Spleen (tissue), 11 donors: ENCODE data around the gene TOP3B. TPM values are rescaled to one million over a fixed set of nuclear protein-coding genes. Genes with fewer than 3 reads are reported as not detected.

ENCODE experiments used
- DNase-seq: peaks from one replicate; pipeline ENCODE4 v3.0.0-alpha.2; 2020
- H3K27ac ChIP-seq, 8 donors: fragments of 200-600 bp; sonication (generic) in 7 of 8; 1 replicate in 4 of 8; 2 replicates in 4 of 8; pipeline versions ENCODE4 v1.5.0 to v1.8.0; 2016 to 2021; ENCODE audit warnings: inconsistent platforms in 4 of 8, mild to moderate bottlenecking in 4 of 8, moderate library complexity in 1 of 8
- H3K27me3 ChIP-seq, 7 donors: fragments of 200-600 bp; sonication (generic) in 6 of 7; replicated peaks in 1 of 7; 1 replicate in 4 of 7; 2 replicates in 3 of 7; pipeline versions ENCODE4 v1.5.0 to v1.8.0; 2016 to 2021; ENCODE audit warnings: inconsistent platforms in 3 of 7, mild to moderate bottlenecking in 1 of 7
- H3K36me3 ChIP-seq, 6 donors: fragments of 200-600 bp; sonication (generic) in 5 of 6; 1 replicate in 4 of 6; 2 replicates in 2 of 6; pipeline versions ENCODE4 v1.5.0 to v1.8.0; 2016 to 2021; ENCODE audit warnings: inconsistent platforms in 2 of 6
- H3K4me1 ChIP-seq, 6 donors: fragments of 200-600 bp; sonication (generic) in 5 of 6; 1 replicate in 3 of 6; 2 replicates in 3 of 6; pipeline versions ENCODE4 v1.5.0 to v1.8.0; 2016 to 2021; ENCODE audit warnings: inconsistent platforms in 3 of 6
- H3K4me3 ChIP-seq, 8 donors: fragments of 200-600 bp; sonication (generic) in 7 of 8; 1 replicate in 4 of 8; 2 replicates in 4 of 8; pipeline versions ENCODE4 v1.5.0 to v1.8.0; 2016 to 2021; ENCODE audit warnings: inconsistent platforms in 4 of 8, mild to moderate bottlenecking in 4 of 8, moderate library complexity in 2 of 8
- H3K9me3 ChIP-seq, 8 donors: fragments of 200-600 bp; sonication (generic) in 7 of 8; 1 replicate in 4 of 8; 2 replicates in 4 of 8; pipeline versions ENCODE4 v1.5.0 to v1.8.0; 2016 to 2021; ENCODE audit warnings: inconsistent platforms in 4 of 8
- POLR2A ChIP-seq, 3 donors: fragments of 450-650 bp; IDR thresholded peaks; one replicate each; pipeline ENCODE4 v1.5.1; 2017; ENCODE audit warnings: antibody characterized with exemption in 3 of 3, mild to moderate bottlenecking in 1 of 3
- POLR2AphosphoS5 ChIP-seq, 3 donors: sonication (generic); formaldehyde crosslinking; IDR thresholded peaks; one replicate each; pipeline ENCODE4 v1.5.1; 2017; ENCODE audit warnings: antibody characterized with exemption in 3 of 3
- WGBS, 5 donors: extraction: QIAGEN DNeasy Blood & Tissue Kit in 3 of 5; methylation state at CpG; one replicate each; pipeline versions ENCODE4 v1.1.5 to v1.1.7; 2013 to 2018; 5-methylcytosine and 5-hydroxymethylcytosine counted together
- intact Hi-C: fragments of 100-400 bp; cut with DNase I; formaldehyde crosslinking; loops from one replicate; pipeline ENCODE4 v1.15.0; 2023; ENCODE audit warnings: low total_unique reads
- polyA plus RNA-seq, 3 donors: library from polyadenylated mRNA; stranded (reverse); fragments of 200-250 nt; gene quantifications; one replicate each; pipeline ENCODE4 v1.2.1, GENCODE V29; 2013
- total RNA-seq, 7 donors: library from RNA; depleted of rRNA in 3 of 7; stranded (reverse); fragments of >200 nt in 3 of 7; fragmentation: NEBNext Ultra II Directional in 4 of 7; extraction: Animal tissue kit (Norgen Biotek cat#: 25700) in 4 of 7; gene quantifications; one replicate each; pipeline versions ENCODE4 v1.1.0 to v1.2.1, GENCODE V29; 2016 to 2021
- TF ChIP-seq, protein P1 (sequence below), 11 experiments: fragments of 200-600 bp in 7 of 11; fragments of 450-650 bp in 4 of 11; sonication (generic) in 4 of 11; IDR thresholded peaks in 8 of 11; conservative IDR thresholded peaks in 3 of 11; 1 replicate in 7 of 11; 2 replicates in 4 of 11; pipeline versions ENCODE4 v1.4.0 to v1.8.0; 2016 to 2021; ENCODE audit warnings: antibody characterized with exemption in 11 of 11, inconsistent platforms in 4 of 11, mild to moderate bottlenecking in 1 of 11
- donor health status: healthy with polysubstance abuse.
- donor health status: DM: no; HTN: no; CAD: no; lungs with moderate emphysema.
- donor health status: DM: no; HTN: no; CAD: no.
- donor health status: Bipolar disorder and iron deficiency.
- donor health status: healthy.
- donor health status: DM: no; HTN: no; CAD: no.
- donor health status: DM: yes; HTN: yes; CAD: no.

TOP3B gene
- total and polyA plus RNA-seq, 10 donors, result 12.6 to 66.4 (median 46.7) TPM

DNA sequence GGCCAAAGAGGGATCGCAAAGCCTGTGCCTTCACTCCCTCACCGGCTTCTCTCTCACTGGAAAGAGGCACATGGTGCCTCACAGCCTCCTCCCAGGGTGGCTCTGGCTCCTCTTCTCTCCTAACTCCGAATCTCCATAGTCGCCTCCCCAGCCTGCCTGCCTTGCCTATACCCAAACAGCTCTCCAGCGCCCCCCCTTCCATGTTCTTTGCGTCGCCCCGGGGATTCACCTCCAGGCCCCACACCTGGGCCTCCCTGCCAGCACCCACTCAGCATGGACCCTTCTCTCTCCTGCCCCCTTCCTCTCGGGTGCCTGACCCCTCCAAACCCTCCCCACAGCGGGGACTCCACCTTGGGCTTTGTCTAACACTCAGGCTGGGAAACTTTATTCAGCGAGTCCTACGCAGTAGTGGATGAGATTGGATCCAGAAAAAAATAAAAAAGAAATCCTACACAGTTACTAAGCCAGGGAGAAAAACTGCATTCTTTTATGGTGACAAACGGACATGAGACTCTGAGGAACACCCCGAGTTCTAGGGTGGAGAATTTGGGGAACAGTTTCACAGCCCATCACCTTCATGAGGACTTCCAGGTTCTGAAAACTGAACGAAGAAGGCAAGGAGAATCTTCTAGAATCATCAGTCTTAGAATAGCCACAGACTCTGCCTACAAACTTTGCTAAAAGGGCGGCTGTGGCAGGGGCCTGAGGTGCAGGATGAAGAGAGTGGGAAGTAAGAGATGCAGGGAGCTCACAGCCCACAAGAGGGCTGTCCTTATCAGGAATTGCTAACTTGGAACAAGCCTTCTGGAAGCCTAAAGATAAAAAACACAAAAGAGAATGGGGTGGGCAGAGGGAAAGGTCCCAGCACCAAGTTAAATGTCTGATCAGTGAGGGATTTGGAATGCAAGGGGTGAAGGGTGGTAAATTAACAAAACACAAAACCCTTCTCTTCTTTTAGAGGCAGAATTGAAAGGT, 35.3 kb downstream of the TOP3B start:
- Histone ChIP-seq H3K9me3 (no peaks in the 10 kb centered on the region), H3K4me3 (no peak overlapping the region), H3K27me3 (no peaks in the 10 kb centered on the region), H3K4me1 (peaks cover 25 to 100% (median 88%) of the 10 kb centered on the region in 6 donors), H3K36me3 (peaks cover 0 to 37% (median 24%) of the 10 kb centered on the region in 6 donors), H3K27ac (peak overlapping the region in 6 of 8 donors; percentile 7 to 95 (median 93))
- no peak for TF ChIP-seq POLR2AphosphoS5 (IDR thresholded peaks at IDR 0.05)
- TF ChIP-seq, protein P1, sequence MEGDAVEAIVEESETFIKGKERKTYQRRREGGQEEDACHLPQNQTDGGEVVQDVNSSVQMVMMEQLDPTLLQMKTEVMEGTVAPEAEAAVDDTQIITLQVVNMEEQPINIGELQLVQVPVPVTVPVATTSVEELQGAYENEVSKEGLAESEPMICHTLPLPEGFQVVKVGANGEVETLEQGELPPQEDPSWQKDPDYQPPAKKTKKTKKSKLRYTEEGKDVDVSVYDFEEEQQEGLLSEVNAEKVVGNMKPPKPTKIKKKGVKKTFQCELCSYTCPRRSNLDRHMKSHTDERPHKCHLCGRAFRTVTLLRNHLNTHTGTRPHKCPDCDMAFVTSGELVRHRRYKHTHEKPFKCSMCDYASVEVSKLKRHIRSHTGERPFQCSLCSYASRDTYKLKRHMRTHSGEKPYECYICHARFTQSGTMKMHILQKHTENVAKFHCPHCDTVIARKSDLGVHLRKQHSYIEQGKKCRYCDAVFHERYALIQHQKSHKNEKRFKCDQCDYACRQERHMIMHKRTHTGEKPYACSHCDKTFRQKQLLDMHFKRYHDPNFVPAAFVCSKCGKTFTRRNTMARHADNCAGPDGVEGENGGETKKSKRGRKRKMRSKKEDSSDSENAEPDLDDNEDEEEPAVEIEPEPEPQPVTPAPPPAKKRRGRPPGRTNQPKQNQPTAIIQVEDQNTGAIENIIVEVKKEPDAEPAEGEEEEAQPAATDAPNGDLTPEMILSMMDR (IDR thresholded peaks at IDR 0.05 in 8 of 11, conservative IDR thresholded peaks at IDR 0.05 in 3 of 11), result peak in 7 of 11 experiments; percentile 26 to 54 (median 45)
- 61 to 78% (median 66%) methylated on average over 16 of the region's 16 CpGs for WGBS, 5 donors
- intact Hi-C loops, result no loop called here
- peak; percentile 64 for DNase-seq

DNA sequence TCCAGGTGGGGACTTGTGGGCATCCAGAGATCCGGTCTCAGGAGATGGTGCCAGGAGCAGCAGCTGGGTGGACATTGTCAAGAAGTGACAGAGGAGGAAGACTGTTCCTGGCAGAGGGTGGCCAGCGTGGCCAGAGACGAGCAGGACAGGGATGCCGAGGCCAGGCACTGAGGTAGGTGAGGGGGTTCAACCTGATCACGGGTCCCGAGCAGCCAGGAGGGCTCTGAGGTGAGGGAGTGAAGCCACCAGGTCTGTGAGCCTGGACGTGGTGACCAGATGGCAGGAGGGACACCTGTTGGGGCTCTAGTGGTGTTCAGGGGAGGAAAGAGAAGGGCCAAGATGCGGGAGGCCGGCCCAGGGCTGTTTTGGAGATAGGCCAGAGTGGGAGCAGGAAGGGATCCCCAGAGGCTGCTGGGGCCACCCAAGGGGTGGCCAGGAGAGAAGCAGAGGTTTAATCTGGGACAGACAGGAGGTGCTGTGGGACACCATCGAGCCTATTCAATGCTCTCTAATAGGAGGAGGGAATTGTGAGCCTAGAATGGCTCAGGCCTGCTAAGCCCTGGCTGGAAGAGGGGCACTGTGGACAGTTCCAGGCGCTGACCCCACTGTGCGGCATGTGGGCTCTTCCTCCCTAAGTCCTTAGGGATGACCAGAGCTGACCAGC, 36.2 kb downstream of the TOP3B start:
- Histone ChIP-seq H3K36me3 (peaks cover 0 to 43% (median 24%) of the 10 kb centered on the region in 6 donors), H3K4me3 (no peak overlapping the region), H3K27me3 (no peaks in the 10 kb centered on the region), H3K9me3 (no peaks in the 10 kb centered on the region), H3K27ac (peak overlapping the region in 6 of 8 donors; percentile 13 to 95 (median 93)), H3K4me1 (peaks cover 19 to 100% (median 89%) of the 10 kb centered on the region in 6 donors)
- peak; percentile 68 for DNase-seq
- intact Hi-C loops, result no loop called here
- TF ChIP-seq, protein P1 (IDR thresholded peaks at IDR 0.05 in 8 of 11, conservative IDR thresholded peaks at IDR 0.05 in 3 of 11), result no peak
- no peak for TF ChIP-seq POLR2AphosphoS5 (IDR thresholded peaks at IDR 0.05)
- no peak for TF ChIP-seq POLR2A (IDR thresholded peaks at IDR 0.05)
- WGBS, 5 donors, result 74 to 84% (median 82%) methylated on average over 12 of the region's 12 CpGs

DNA sequence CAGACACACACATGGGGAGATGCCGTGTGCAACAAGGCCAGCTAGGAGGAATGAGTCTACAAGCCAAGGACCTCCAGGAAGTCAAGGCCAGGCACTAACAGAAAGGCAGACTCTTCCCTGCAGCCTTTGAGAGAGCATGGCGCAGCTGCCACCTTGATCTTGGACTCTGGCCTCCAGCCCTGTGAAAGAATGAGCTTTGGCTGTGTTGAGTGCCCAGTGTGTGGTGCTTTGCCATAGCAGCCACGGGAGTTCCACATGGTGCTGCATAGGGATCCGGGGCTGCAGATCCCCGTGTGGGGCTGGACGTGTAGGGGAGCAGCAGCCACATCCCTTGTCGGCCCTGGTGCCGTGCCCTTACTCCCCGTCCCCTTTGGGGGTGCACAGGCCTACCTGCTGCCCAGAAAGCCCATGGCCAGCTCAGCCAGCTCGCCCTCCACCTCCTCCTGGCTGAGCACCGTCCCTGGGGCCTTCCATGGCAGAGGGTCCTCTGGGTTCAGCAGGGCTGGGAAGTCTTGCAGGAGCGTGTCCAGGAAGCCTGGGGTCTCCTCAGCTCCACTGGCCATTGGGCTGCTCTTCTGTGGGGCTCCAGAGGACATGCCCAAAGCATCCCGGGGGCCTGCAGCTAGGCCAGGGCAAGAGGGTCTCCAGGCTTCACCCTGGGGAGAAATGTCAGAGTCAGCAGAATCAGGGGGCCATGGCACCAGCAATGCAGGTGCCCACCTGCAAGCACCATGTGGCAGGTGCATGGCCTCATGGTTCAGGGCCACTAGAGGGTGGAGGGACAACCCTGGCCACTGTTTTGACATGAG, 36.9 kb downstream of the TOP3B start:
- Histone ChIP-seq H3K27ac (peak overlapping the region in 6 of 8 donors; percentile 13 to 95 (median 93)), H3K9me3 (no peaks in the 10 kb centered on the region), H3K4me1 (peaks cover 19 to 100% (median 92%) of the 10 kb centered on the region in 6 donors), H3K27me3 (no peaks in the 10 kb centered on the region), H3K36me3 (peaks cover 0 to 50% (median 24%) of the 10 kb centered on the region in 6 donors), H3K4me3 (no peak overlapping the region)
- DNase-seq, result peak; percentile 66
- WGBS, 5 donors, result 80 to 89% (median 85%) methylated on average over 9 to 13 of the region's 13 CpGs
- TF ChIP-seq POLR2AphosphoS5 (IDR thresholded peaks at IDR 0.05), result peak in 1 of 3 donors; percentile 45
- TF ChIP-seq, protein P1 (IDR thresholded peaks at IDR 0.05 in 8 of 11, conservative IDR thresholded peaks at IDR 0.05 in 3 of 11), result no peak
- no peak for TF ChIP-seq POLR2A (IDR thresholded peaks at IDR 0.05)
- intact Hi-C loops, result no loop called here
